ENCODE measurements around the gene AKAP13.

The AKAP13 gene

DNA sequence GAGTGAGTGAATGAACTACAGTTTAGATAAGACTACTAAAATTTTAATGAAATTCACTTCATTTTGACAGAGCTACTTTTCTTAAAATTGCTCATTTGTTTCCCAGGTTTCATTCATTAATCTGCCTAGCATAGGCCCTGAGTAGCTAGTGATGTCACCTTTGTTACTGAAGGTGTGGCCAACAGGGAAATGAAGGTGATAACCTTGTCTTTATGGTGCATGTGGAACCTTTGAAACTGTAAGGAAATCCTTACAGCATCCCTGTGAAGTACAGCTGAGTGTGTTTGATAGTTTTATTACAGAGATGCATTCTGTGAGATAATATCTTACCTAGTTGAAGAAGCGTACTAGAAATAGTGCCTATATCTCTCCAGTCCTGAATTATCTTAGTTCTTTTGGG is 112.9 kb downstream of the AKAP13 start:
- DNase-seq (ENCODE audit: insufficient read length, low spot score) (no peak), FAIRE-seq (no peak)
- no peak for TF ChIP-seq POLR2AphosphoS5 (IDR thresholded peaks at IDR 0.05; ENCODE audit: low read depth, low read length)
- TF ChIP-seq PAX5 (IDR thresholded peaks at IDR 0.05; ENCODE audit: insufficient read depth, low read length, severe bottlenecking), result no peak
- TF ChIP-seq POU2F2 (IDR thresholded peaks at IDR 0.05; ENCODE audit: low read depth, low read length), result no peak
- TF ChIP-seq SPI1 (IDR thresholded peaks at IDR 0.05; ENCODE audit: low read depth, low read length), result no peak
- TF ChIP-seq POLR2A (IDR thresholded peaks at IDR 0.05; ENCODE audit: low read depth, low read length), result no peak
- no peak for TF ChIP-seq TAF1 (IDR thresholded peaks at IDR 0.05; ENCODE audit: low read depth, low read length)

DNA sequence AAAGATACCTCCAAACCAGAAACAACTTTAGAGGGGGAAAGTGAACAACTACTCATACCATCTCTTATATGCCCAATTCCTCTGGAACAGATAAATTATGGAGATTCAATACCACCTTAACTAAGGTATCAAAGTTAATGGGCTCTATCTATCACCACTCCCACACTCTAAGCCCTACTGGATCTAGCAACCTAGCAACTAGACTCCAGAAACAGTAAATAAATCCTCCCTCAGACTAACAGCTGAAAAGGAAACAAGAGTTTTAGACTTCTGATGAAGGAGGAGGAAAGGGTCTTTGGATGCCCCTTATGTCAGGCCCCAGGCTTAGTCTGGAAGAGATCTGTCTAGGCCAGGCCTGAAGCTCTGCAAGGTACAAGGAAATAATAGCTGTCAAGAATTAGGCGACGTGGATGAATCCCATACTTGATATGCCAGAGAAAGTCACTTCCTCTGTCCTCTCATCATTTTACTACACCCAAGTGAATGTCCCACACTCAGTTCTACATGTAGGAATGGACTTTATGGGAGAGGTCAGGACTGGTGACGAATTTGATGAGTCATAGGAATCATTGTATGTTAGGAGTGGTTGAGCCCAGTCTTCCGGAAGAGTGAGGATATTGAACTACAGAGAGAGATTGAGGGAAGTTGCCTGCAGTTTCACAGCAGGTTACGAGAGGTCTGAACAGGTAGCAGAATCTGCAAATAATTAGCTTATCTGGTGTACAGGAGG is 113.8 kb downstream of the AKAP13 start:
- no peak for DNase-seq (ENCODE audit: insufficient read length, low spot score)
- TF ChIP-seq SPI1 (IDR thresholded peaks at IDR 0.05; ENCODE audit: low read depth, low read length), result no peak
- no peak for TF ChIP-seq PAX5 (IDR thresholded peaks at IDR 0.05; ENCODE audit: insufficient read depth, low read length, severe bottlenecking)
- TF ChIP-seq POLR2AphosphoS5 (IDR thresholded peaks at IDR 0.05; ENCODE audit: low read depth, low read length), result no peak
- TF ChIP-seq POLR2A (IDR thresholded peaks at IDR 0.05; ENCODE audit: low read depth, low read length), result no peak
- peak; percentile 58 for FAIRE-seq

DNA sequence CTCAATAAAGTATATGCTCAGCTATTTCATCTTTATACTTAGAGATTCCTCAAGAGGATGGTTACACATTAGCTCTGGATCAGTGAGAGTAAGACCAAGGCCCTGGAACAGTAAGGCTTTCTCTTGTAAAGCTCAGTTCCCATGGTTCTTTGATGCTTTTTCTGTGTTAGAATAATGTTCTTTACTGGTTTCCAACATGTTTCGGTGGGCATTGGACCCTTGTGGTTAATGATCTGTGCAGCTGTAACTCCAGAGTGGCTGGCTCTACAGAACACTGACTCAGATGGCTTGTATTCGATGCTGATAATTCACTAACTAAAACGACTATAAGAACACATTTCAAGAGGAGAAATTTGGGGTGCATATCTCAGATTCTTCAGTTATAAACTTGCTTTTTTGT is 114.7 kb downstream of the AKAP13 start:
- DNase-seq (ENCODE audit: insufficient read length, low spot score) (no peak), FAIRE-seq (no peak)
- no peak for TF ChIP-seq POLR2AphosphoS5 (IDR thresholded peaks at IDR 0.05; ENCODE audit: low read depth, low read length)
- no peak for TF ChIP-seq SPI1 (IDR thresholded peaks at IDR 0.05; ENCODE audit: low read depth, low read length)
- TF ChIP-seq POLR2A (IDR thresholded peaks at IDR 0.05; ENCODE audit: low read depth, low read length), result no peak
- no peak for TF ChIP-seq POU2F2 (IDR thresholded peaks at IDR 0.05; ENCODE audit: low read depth, low read length)

DNA sequence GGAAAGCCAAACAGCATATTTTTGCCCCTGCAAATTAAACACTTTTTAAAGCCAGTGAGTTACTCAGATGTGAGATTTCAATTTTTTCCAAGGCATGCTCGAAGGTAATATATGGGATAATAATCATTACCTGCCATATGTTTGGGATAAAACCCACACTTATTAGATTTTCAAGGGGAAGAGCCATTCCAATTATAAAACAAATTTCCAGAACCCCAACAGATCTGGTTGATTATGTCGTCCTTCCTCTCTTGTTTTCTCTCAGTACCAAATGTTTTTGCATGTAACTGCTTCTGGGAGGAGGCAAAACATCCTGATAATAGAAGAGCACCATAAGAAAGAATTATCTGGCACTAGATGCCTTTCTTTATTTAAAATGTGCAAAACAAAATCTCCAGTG is 115.1 kb downstream of the AKAP13 start:
- DNase-seq (ENCODE audit: insufficient read length, low spot score) (no peak), FAIRE-seq (no peak)
- no peak for TF ChIP-seq SPI1 (IDR thresholded peaks at IDR 0.05; ENCODE audit: low read depth, low read length)
- TF ChIP-seq POLR2AphosphoS5 (IDR thresholded peaks at IDR 0.05; ENCODE audit: low read depth, low read length), result no peak
- no peak for TF ChIP-seq POLR2A (IDR thresholded peaks at IDR 0.05; ENCODE audit: low read depth, low read length)

DNA sequence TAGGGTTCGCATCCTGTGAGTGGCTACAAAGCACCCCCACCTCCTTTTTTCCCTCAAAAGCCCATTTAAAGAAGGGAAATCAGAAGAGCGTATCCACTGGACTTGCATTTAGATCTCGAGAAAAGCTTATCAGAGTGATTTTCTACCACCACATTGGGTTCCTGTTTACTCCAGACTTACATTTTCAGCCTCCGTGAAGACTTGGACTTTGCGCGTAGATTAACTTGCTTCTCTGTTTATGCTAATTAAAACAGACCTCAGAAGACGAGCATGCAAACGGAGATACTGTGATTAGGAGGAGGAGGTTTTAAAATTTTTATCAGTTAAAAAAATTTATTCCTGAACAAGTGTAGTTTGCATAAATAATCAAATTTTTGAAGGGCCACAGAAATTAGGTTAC is 115.7 kb downstream of the AKAP13 start:
- no peak for FAIRE-seq
- no peak for DNase-seq (ENCODE audit: insufficient read length, low spot score)
- TF ChIP-seq TAF1 (IDR thresholded peaks at IDR 0.05; ENCODE audit: low read depth, low read length) (no peak), POLR2AphosphoS5 (IDR thresholded peaks at IDR 0.05; ENCODE audit: low read depth, low read length) (no peak), SPI1 (IDR thresholded peaks at IDR 0.05; ENCODE audit: low read depth, low read length) (no peak), PAX5 (IDR thresholded peaks at IDR 0.05; ENCODE audit: insufficient read depth, low read length, severe bottlenecking) (no peak)

DNA sequence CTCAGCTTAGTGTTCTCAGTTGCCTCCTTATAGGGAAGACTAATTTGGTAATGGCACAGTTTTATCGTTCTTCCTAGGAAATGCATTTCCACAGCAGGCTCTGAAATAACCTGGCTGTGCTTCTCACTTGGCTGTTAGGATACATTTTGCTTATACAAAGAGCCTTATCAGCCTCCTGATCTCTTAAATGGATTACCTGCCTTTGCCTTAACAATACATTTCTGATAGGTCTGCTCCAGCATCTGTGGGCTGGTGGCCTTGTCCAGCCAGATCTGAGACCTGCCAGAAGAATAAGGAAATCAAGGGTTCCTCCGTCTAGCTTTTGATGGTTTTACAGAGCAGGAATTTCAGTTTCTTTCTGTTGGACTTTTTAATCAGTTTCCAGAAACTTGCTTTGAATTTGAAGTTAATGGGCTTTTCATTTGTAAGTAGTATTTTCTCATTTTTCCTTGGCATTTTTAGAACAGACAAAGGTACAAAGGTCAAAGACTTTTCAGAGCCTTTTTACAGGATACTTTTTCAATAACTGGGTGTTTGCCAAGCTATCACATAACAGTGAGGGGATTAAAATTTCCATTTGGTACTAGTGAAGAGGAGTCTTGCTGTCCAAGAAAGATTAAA is 116.3 kb downstream of the AKAP13 start:
- peak; percentile 5 for FAIRE-seq
- TF ChIP-seq PAX5 (IDR thresholded peaks at IDR 0.05; ENCODE audit: insufficient read depth, low read length, severe bottlenecking), result no peak
- TF ChIP-seq POLR2A (IDR thresholded peaks at IDR 0.05; ENCODE audit: low read depth, low read length), result no peak
- TF ChIP-seq POLR2AphosphoS5 (IDR thresholded peaks at IDR 0.05; ENCODE audit: low read depth, low read length), result no peak
- no peak for TF ChIP-seq SPI1 (IDR thresholded peaks at IDR 0.05; ENCODE audit: low read depth, low read length)
- TF ChIP-seq POU2F2 (IDR thresholded peaks at IDR 0.05; ENCODE audit: low read depth, low read length), result no peak
- TF ChIP-seq TAF1 (IDR thresholded peaks at IDR 0.05; ENCODE audit: low read depth, low read length), result no peak
- DNase-seq (ENCODE audit: insufficient read length, low spot score), result no peak

DNA sequence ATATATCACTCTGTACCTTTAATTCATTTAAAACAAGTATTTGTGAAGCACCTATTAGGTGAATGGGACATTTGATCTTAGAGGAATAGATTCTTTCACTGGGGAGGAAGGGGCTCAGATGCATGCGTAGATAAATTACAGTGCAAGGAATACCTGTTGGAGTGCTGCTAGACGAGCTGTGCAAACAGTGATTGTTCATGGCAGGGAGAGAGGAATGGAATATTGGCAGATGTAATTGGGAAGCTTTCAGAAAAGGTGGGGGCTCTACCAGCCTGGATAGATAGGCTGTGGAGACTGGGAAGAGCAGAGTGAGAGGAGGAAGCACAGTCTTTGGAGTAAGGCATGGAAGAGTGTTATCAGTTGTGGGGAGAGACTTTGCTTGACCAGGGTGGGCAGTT is 116.8 kb downstream of the AKAP13 start:
- TF ChIP-seq POLR2AphosphoS5 (IDR thresholded peaks at IDR 0.05; ENCODE audit: low read depth, low read length) (no peak), PAX5 (IDR thresholded peaks at IDR 0.05; ENCODE audit: insufficient read depth, low read length, severe bottlenecking) (no peak), TAF1 (IDR thresholded peaks at IDR 0.05; ENCODE audit: low read depth, low read length) (no peak), POU2F2 (IDR thresholded peaks at IDR 0.05; ENCODE audit: low read depth, low read length) (no peak), SPI1 (IDR thresholded peaks at IDR 0.05; ENCODE audit: low read depth, low read length) (no peak), POLR2A (IDR thresholded peaks at IDR 0.05; ENCODE audit: low read depth, low read length) (no peak)
- FAIRE-seq (no peak), DNase-seq (ENCODE audit: insufficient read length, low spot score) (no peak)

DNA sequence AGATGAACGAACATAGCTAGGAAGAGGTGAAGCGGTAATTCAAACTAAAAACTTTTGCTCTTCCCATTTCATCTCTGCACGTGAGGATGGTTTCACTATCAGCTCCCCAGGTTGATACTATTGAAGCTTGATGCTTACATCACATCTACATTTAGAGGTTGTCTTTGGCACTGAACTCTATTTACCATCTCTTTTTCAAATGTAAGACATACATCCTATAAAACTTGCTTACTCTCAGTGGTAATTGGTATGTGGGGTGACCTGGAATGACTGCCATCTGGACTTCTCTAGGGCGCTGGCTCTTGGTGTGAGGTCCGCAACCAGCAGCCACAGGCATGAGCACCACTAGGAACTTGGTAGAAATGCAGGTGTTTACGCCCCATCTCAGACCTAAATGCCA is 118.1 kb downstream of the AKAP13 start:
- TF ChIP-seq SPI1 (IDR thresholded peaks at IDR 0.05; ENCODE audit: low read depth, low read length), result no peak
- no peak for TF ChIP-seq PAX5 (IDR thresholded peaks at IDR 0.05; ENCODE audit: insufficient read depth, low read length, severe bottlenecking)
- TF ChIP-seq POLR2AphosphoS5 (IDR thresholded peaks at IDR 0.05; ENCODE audit: low read depth, low read length), result no peak
- TF ChIP-seq POU2F2 (IDR thresholded peaks at IDR 0.05; ENCODE audit: low read depth, low read length), result no peak
- no peak for TF ChIP-seq TAF1 (IDR thresholded peaks at IDR 0.05; ENCODE audit: low read depth, low read length)
- no peak for TF ChIP-seq POLR2A (IDR thresholded peaks at IDR 0.05; ENCODE audit: low read depth, low read length)
- FAIRE-seq (no peak), DNase-seq (ENCODE audit: insufficient read length, low spot score) (no peak)

DNA sequence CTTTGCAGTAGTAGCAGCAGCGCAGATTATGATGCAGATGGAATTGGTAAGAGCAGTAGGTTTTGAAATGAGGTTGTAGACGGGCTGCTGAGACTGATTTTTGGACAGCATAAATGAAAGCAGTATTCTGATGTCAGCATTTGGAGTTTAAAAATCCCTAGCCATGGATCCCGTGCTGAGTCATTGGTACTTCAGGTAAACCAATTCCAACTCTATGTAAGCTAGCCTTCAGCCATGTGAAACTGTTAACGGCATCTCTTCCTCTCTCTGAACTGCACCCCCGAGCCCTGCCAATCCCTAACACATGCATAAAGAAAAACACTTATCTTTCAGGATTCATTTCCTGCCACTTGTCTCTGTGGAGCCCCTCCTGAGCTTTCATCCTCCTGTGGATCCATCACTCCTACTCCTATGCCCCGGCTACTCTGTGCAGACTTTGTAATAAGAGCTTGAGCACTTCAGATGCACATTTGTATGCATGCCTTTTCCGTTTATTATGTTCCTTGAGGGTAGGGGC is 119.0 kb downstream of the AKAP13 start:
- TF ChIP-seq POLR2AphosphoS5 (IDR thresholded peaks at IDR 0.05; ENCODE audit: low read depth, low read length), result no peak
- FAIRE-seq (peak; percentile 31), DNase-seq (ENCODE audit: insufficient read length, low spot score) (no peak)

DNA sequence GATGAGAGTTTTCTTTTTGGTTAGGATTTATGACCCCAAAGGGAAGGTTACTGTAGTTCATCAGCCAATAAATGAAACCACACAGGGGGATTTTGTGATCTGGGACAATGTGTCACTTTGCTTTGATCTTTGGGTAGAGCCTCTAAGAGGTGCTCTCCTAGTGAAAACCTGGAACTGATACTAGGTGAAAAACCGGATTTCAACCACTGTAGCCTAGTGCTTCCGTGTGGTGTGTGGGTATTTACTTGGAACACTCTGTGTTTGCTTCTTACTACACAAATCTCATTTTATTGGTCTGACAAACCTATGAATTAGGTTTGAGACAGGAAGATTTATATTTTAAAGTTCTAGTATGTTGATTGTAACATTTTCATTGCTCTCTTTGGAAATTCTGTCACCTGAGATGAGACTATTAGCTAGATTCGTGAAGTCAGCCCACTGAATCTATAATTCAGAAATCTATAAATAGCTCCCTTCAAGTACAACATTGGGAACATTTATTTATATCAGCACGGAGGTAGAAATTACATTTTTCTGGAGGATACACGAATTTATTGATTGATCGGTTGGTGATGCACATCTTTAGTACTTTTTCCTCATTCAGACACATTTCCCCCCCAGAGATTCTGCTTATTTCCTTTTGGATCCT is 119.8 kb downstream of the AKAP13 start:
- TF ChIP-seq POLR2AphosphoS5 (IDR thresholded peaks at IDR 0.05; ENCODE audit: low read depth, low read length) (no peak), POU2F2 (IDR thresholded peaks at IDR 0.05; ENCODE audit: low read depth, low read length) (no peak), SPI1 (IDR thresholded peaks at IDR 0.05; ENCODE audit: low read depth, low read length) (peak; percentile 92), TAF1 (IDR thresholded peaks at IDR 0.05; ENCODE audit: low read depth, low read length) (no peak), PAX5 (IDR thresholded peaks at IDR 0.05; ENCODE audit: insufficient read depth, low read length, severe bottlenecking) (peak; percentile 41)
- peak; percentile 59 for FAIRE-seq
- DNase-seq (ENCODE audit: insufficient read length, low spot score), result no peak

Data from GM12891 (cell line).